Measurements from ENCODE around the gene LHX3.

- TF ChIP-seq CTCF (IDR thresholded peaks at IDR 0.05; ENCODE audit: insufficient read depth, low read depth, low read length) = no peak
- TF ChIP-seq EZH2 (IDR thresholded peaks at IDR 0.05; ENCODE audit: insufficient read depth, low read length) = no peak
These were observed 3.8 kb downstream of the LHX3 start for GRCh38 chr9:136201174-136201573.
